ENCODE measurements around the gene FHIP1A. TPM values are rescaled to one million over a fixed set of nuclear protein-coding genes. Genes with fewer than 3 reads are reported as not detected.
"Not testable (repeated sequence)": the region's sequence is repeated elsewhere in the genome, so short reads cannot be mapped to it uniquely, and the experiment has no call there.

Gene FHIP1A
- total RNA-seq, 1 experiment from 2014 or later = 0.39 TPM

DNA sequence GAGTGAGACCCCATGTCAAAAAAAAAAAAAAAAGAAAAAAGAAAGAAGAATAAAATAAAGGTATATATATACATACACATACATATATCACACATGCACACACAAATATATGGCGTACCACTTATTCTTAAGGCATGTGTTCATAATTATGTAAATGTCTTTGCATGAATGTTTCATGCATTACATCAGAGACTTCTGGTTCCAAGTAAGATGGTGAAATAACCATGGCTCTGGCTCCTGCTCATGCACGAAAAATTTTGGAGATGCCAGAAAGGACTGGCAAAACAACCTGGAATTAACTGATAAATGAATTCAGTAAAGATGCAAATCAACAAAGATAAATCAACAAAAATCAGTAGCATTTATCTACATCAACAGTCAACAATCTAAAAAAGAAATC lies 19.7 kb upstream of the FHIP1A start:
- CTCF ChIA-PET = no interaction called here
- Histone ChIP-seq H3K4me1 (ENCODE audit: control insufficient read depth, insufficient read depth, low read length) (no peaks in the 10 kb centered on the region), H3K36me3 (ENCODE audit: control insufficient read depth, insufficient read depth, low read length) (no peaks in the 10 kb centered on the region), H3K27me3 (ENCODE audit: control insufficient read depth, insufficient read depth, low read length) (no peaks in the 10 kb centered on the region), H3K9me3 (ENCODE audit: control insufficient read depth, insufficient read depth, low read depth, low read length) (no peaks in the 10 kb centered on the region), H3K4me3 (ENCODE audit: low read depth in 2 of 2, low read length in 2 of 2) (no peak overlapping the region), H3K27ac (ENCODE audit: low read length) (no peak overlapping the region)
- intact Hi-C loops (cut with micrococcal nuclease; ENCODE audit: unreplicated experiment) = no loop called here
- BruUV-seq (replicated peaks) = no TSS peak
- POLR2A ChIA-PET = no interaction called here
- no peak for DNase-seq (ENCODE audit: low read depth, low spot score)
- in situ Hi-C loops (cut with HindIII; ENCODE audit: low pct_unique_long_range_greater_than_20kb, low sequenced_read_pairs) = no loop called here
- no peak for ATAC-seq
- TF ChIP-seq TCF7L2 (IDR thresholded peaks at IDR 0.05; ENCODE audit: low read depth, low read length) = no peak

DNA sequence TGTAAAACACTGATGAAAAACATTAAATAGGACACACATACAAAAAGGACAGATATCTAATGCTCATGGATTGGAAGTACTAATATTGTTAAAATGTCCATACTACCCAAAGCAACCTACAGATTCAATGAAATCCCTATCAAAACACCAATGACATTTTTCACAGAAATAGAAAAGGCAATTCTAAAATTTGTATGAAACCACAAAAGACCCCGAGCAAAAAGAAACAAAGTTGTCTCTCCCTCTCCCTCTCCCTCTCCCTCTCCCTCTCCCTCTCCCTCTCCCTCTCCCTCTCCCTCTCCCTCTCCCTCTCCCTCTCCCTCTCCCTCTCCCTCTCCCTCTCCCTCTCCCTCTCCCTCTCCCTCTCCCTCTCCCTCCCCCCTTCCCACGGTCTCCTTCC lies 19.2 kb upstream of the FHIP1A start:
- H3K27ac ChIP-seq (ENCODE audit: low read length); H3K4me1 ChIP-seq (ENCODE audit: control insufficient read depth, insufficient read depth, low read length); DNase-seq (ENCODE audit: low read depth, low spot score); BruUV-seq (replicated peaks); intact Hi-C loops (cut with micrococcal nuclease; ENCODE audit: unreplicated experiment); H3K4me3 ChIP-seq (ENCODE audit: low read depth in 2 of 2, low read length in 2 of 2); ATAC-seq; H3K36me3 ChIP-seq (ENCODE audit: control insufficient read depth, insufficient read depth, low read length); CTCF ChIA-PET; H3K27me3 ChIP-seq (ENCODE audit: control insufficient read depth, insufficient read depth, low read length); H3K9me3 ChIP-seq (ENCODE audit: control insufficient read depth, insufficient read depth, low read depth, low read length); in situ Hi-C loops (cut with HindIII; ENCODE audit: low pct_unique_long_range_greater_than_20kb, low sequenced_read_pairs); POLR2A ChIA-PET: not testable (repeated sequence)

DNA sequence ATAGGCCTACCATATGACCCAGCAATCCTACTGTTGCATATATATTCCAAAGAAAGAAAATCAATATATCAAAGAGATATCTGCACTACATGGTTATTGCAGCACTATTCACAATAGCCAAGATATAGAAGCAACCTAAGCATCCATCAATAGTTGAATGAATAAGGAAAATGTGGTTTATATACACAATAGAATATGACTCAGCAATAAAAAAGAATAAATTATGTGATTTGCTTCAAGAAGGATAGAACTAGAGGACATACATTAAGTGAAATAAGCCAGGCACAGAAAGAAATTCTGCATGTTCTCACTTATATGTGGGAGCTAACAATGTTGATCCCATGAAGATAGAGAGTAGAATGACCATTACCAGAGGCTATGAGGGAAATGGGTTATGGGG lies 13.1 kb upstream of the FHIP1A start:
- CTCF ChIA-PET = no interaction called here
- in situ Hi-C loops (cut with HindIII; ENCODE audit: low pct_unique_long_range_greater_than_20kb, low sequenced_read_pairs) (no loop called here), intact Hi-C loops (cut with micrococcal nuclease; ENCODE audit: unreplicated experiment) (no loop called here)
- H3K4me1 ChIP-seq (ENCODE audit: control insufficient read depth, insufficient read depth, low read length) = no peaks in the 10 kb centered on the region
- H3K36me3 ChIP-seq (ENCODE audit: control insufficient read depth, insufficient read depth, low read length) = no peaks in the 10 kb centered on the region
- no TSS peak for BruUV-seq (replicated peaks)
- H3K9me3 ChIP-seq (ENCODE audit: control insufficient read depth, insufficient read depth, low read depth, low read length) = no peaks in the 10 kb centered on the region
- no peaks in the 10 kb centered on the region for H3K27me3 ChIP-seq (ENCODE audit: control insufficient read depth, insufficient read depth, low read length)
- TF ChIP-seq, protein P1, sequence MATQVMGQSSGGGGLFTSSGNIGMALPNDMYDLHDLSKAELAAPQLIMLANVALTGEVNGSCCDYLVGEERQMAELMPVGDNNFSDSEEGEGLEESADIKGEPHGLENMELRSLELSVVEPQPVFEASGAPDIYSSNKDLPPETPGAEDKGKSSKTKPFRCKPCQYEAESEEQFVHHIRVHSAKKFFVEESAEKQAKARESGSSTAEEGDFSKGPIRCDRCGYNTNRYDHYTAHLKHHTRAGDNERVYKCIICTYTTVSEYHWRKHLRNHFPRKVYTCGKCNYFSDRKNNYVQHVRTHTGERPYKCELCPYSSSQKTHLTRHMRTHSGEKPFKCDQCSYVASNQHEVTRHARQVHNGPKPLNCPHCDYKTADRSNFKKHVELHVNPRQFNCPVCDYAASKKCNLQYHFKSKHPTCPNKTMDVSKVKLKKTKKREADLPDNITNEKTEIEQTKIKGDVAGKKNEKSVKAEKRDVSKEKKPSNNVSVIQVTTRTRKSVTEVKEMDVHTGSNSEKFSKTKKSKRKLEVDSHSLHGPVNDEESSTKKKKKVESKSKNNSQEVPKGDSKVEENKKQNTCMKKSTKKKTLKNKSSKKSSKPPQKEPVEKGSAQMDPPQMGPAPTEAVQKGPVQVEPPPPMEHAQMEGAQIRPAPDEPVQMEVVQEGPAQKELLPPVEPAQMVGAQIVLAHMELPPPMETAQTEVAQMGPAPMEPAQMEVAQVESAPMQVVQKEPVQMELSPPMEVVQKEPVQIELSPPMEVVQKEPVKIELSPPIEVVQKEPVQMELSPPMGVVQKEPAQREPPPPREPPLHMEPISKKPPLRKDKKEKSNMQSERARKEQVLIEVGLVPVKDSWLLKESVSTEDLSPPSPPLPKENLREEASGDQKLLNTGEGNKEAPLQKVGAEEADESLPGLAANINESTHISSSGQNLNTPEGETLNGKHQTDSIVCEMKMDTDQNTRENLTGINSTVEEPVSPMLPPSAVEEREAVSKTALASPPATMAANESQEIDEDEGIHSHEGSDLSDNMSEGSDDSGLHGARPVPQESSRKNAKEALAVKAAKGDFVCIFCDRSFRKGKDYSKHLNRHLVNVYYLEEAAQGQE (IDR thresholded peaks at IDR 0.05; ENCODE audit: insufficient read depth in 1 of 2, low read depth in 2 of 2, low read length in 1 of 2) = no peak
- TF ChIP-seq TCF7L2 (IDR thresholded peaks at IDR 0.05; ENCODE audit: low read depth, low read length) (no peak), POLR2AphosphoS5 (IDR thresholded peaks at IDR 0.05; ENCODE audit: low read depth, low read length) (no peak), SIN3A (IDR thresholded peaks at IDR 0.05; ENCODE audit: borderline replicate concordance, insufficient read depth, low read depth, low read length) (no peak)
- TF ChIP-seq, protein P2, sequence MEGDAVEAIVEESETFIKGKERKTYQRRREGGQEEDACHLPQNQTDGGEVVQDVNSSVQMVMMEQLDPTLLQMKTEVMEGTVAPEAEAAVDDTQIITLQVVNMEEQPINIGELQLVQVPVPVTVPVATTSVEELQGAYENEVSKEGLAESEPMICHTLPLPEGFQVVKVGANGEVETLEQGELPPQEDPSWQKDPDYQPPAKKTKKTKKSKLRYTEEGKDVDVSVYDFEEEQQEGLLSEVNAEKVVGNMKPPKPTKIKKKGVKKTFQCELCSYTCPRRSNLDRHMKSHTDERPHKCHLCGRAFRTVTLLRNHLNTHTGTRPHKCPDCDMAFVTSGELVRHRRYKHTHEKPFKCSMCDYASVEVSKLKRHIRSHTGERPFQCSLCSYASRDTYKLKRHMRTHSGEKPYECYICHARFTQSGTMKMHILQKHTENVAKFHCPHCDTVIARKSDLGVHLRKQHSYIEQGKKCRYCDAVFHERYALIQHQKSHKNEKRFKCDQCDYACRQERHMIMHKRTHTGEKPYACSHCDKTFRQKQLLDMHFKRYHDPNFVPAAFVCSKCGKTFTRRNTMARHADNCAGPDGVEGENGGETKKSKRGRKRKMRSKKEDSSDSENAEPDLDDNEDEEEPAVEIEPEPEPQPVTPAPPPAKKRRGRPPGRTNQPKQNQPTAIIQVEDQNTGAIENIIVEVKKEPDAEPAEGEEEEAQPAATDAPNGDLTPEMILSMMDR (IDR thresholded peaks at IDR 0.05) = no peak
- ATAC-seq (no peak), DNase-seq (ENCODE audit: low read depth, low spot score) (no peak)
- H3K27ac ChIP-seq (ENCODE audit: low read length) = no peak overlapping the region
- H3K4me3 ChIP-seq (ENCODE audit: low read depth in 2 of 2, low read length in 2 of 2) = no peak overlapping the region
- POLR2A ChIA-PET = no interaction called here

Data from Panc1 (cell line).